H1 (cell line): ENCODE data around the gene ARHGEF16. TPM values are rescaled to one million over a fixed set of nuclear protein-coding genes. Genes with fewer than 3 reads are reported as not detected.

ENCODE experiments used
- CTCF ChIA-PET: fragments of 300-600 bp; sonication (Branson Sonifier 250); formaldehyde crosslinking; loops from one replicate; lab custom pipeline; 2021; ENCODE audit not compliant: partially characterized antibody; lab: Charles Lee
- POLR2A ChIA-PET: fragments of 300-600 bp; sonication (Branson Sonifier 250); formaldehyde crosslinking; loops from one replicate; lab custom pipeline; 2021; ENCODE audit warnings: inconsistent platforms; ENCODE audit not compliant: partially characterized antibody; lab: Charles Lee
- DNase-seq, 2 experiments: peaks; one replicate each; pipeline versions ENCODE4 v3.0.0 to v3.0.0-alpha.2; 2010 to 2022; ENCODE audit warnings: low spot score in 2 of 2, low read depth in 1 of 2, mixed read lengths in 1 of 2
- FAIRE-seq: peaks from 2 replicates; lab custom pipeline; 2011; peaks lifted over from hg19 to GRCh38; lab: Jason Lieb, UNC
- H2AFZ ChIP-seq: 2 replicates; pipeline ENCODE4 v1.8.1; 2012; ENCODE audit warnings: low read length, inconsistent platforms
- H2AK5ac ChIP-seq: 2 replicates; pipeline ENCODE4 v1.6.1; 2013; ENCODE audit warnings: low read depth, low read length
- H2BK120ac ChIP-seq: replicated peaks from 2 replicates; pipeline ENCODE3; 2013; ENCODE audit warnings: low read depth, low read length, inconsistent platforms
- H2BK12ac ChIP-seq: 2 replicates; pipeline ENCODE4 v1.6.1; 2013; ENCODE audit warnings: low read depth, low read length
- H2BK15ac ChIP-seq: 2 replicates; pipeline ENCODE4 v1.6.1; 2013; ENCODE audit warnings: low read length
- H2BK20ac ChIP-seq: 2 replicates; pipeline ENCODE4 v1.6.1; 2013; ENCODE audit warnings: low read length
- H2BK5ac ChIP-seq: 2 replicates; pipeline ENCODE4 v1.6.1; 2013; ENCODE audit warnings: low read depth, low read length
- H3K14ac ChIP-seq: 2 replicates; pipeline ENCODE4 v1.6.1; 2013; ENCODE audit warnings: inconsistent platforms; ENCODE audit not compliant: insufficient read length
- H3K18ac ChIP-seq: 2 replicates; pipeline ENCODE4 v1.6.1; 2013; ENCODE audit warnings: low read length; ENCODE audit errors: extremely low read depth
- H3K23ac ChIP-seq: 2 replicates; pipeline ENCODE4 v1.6.1; 2013; ENCODE audit warnings: inconsistent platforms; ENCODE audit not compliant: insufficient read length
- H3K23me2 ChIP-seq: 2 replicates; pipeline ENCODE4 v1.6.1; 2013; ENCODE audit warnings: low read depth, low read length
- H3K27ac ChIP-seq: 2 replicates; pipeline ENCODE4 v1.6.1; 2011; ENCODE audit warnings: low read depth, low read length, inconsistent platforms
- H3K27me3 ChIP-seq, 4 experiments: replicated peaks in 1 of 4; 1 replicate in 1 of 4; 2 replicates in 3 of 4; pipeline versions ENCODE4 v1.6.1 to v1.8.1; 2011 to 2013; ENCODE audit warnings: low read length in 3 of 4, mild to moderate bottlenecking in 3 of 4, inconsistent platforms in 2 of 4, mixed read lengths in 2 of 4, moderate library complexity in 1 of 4; ENCODE audit not compliant: control insufficient read depth in 3 of 4, insufficient read depth in 3 of 4; ENCODE audit errors: extremely low read depth in 1 of 4
- H3K36me3 ChIP-seq, 4 experiments: 2 replicates each; pipeline versions ENCODE4 v1.6.1 to v1.8.1; 2011 to 2013; ENCODE audit warnings: mild to moderate bottlenecking in 4 of 4, low read length in 3 of 4, moderate library complexity in 2 of 4, control low read depth in 1 of 4, inconsistent platforms in 1 of 4; ENCODE audit not compliant: insufficient read depth in 4 of 4, control insufficient read depth in 2 of 4
- H3K4ac ChIP-seq: replicated peaks from 2 replicates; pipeline ENCODE3; 2013; ENCODE audit warnings: low read length, low read depth, mixed read lengths, inconsistent platforms; ENCODE audit not compliant: insufficient read length
- H3K4me1 ChIP-seq, 4 experiments: replicated peaks in 1 of 4; 1 replicate in 1 of 4; 2 replicates in 3 of 4; pipeline versions ENCODE4 v1.6.1 to v1.8.1; 2011 to 2013; ENCODE audit warnings: low read length in 3 of 4, inconsistent platforms in 2 of 4, mixed read lengths in 1 of 4; ENCODE audit not compliant: insufficient read depth in 4 of 4, control insufficient read depth in 3 of 4
- H3K4me2 ChIP-seq, 2 experiments: 2 replicates each; pipeline versions ENCODE4 v1.6.1 to v1.8.1; 2011 to 2013; ENCODE audit warnings: low read depth in 2 of 2, low read length in 2 of 2, control low read depth in 1 of 2, inconsistent platforms in 1 of 2, mild to moderate bottlenecking in 1 of 2; ENCODE audit not compliant: insufficient read depth in 1 of 2
- H3K4me3 ChIP-seq, 4 experiments: fragments of 200-600, 300-600 bp in 1 of 4; sonication (generic), shearing (Covaris generic), sonication (Bioruptor Twin) in 1 of 4; 2 replicates each; pipeline versions ENCODE4 v1.5.1 to v1.8.1; 2011 to 2016; ENCODE audit warnings: low read length in 4 of 4, low read depth in 3 of 4, control low read depth in 2 of 4, inconsistent platforms in 2 of 4, mild to moderate bottlenecking in 2 of 4, mixed read lengths in 1 of 4, moderate library complexity in 1 of 4; ENCODE audit not compliant: insufficient read depth in 2 of 4; ENCODE audit errors: extremely low read depth in 1 of 4
- H3K56ac ChIP-seq: replicated peaks from 2 replicates; pipeline ENCODE3; 2013; ENCODE audit warnings: low read depth, mild to moderate bottlenecking, mixed read lengths, low read length, inconsistent platforms; ENCODE audit not compliant: insufficient read length
- H3K79me1 ChIP-seq: 2 replicates; pipeline ENCODE4 v1.6.1; 2013; ENCODE audit warnings: low read depth, low read length, control low read depth
- H3K79me2 ChIP-seq, 2 experiments: 2 replicates each; pipeline versions ENCODE4 v1.6.1 to v1.8.1; 2012 to 2013; ENCODE audit warnings: low read length in 2 of 2, mild to moderate bottlenecking in 2 of 2, inconsistent platforms in 1 of 2; ENCODE audit not compliant: insufficient read depth in 2 of 2, control insufficient read depth in 1 of 2
- H3K9ac ChIP-seq, 4 experiments: replicated peaks in 1 of 4; 1 replicate in 1 of 4; 2 replicates in 3 of 4; pipeline versions ENCODE4 v1.6.1 to v1.8.1; 2011 to 2013; ENCODE audit warnings: low read depth in 3 of 4, low read length in 3 of 4, control low read depth in 2 of 4, mild to moderate bottlenecking in 2 of 4, moderate library complexity in 2 of 4, inconsistent platforms in 1 of 4; ENCODE audit errors: extremely low read depth in 1 of 4
- H3K9me3 ChIP-seq, 2 experiments: 2 replicates each; pipeline versions ENCODE4 v1.6.1 to v1.8.1; 2012 to 2013; ENCODE audit warnings: mild to moderate bottlenecking in 2 of 2, moderate library complexity in 2 of 2, control low read depth in 1 of 2, inconsistent platforms in 1 of 2, low read depth in 1 of 2, low read length in 1 of 2, mixed read lengths in 1 of 2; ENCODE audit not compliant: insufficient read depth in 2 of 2
- H4K20me1 ChIP-seq, 2 experiments: replicated peaks in 1 of 2; 2 replicates each; pipeline versions ENCODE3 to v1.8.1; 2011 to 2013; ENCODE audit warnings: inconsistent platforms in 2 of 2, low read length in 2 of 2, mild to moderate bottlenecking in 1 of 2; ENCODE audit not compliant: insufficient read depth in 2 of 2, control insufficient read depth in 1 of 2
- H4K5ac ChIP-seq: 2 replicates; pipeline ENCODE4 v1.6.1; 2013; ENCODE audit warnings: low read length, low read depth, mixed read lengths, inconsistent platforms; ENCODE audit not compliant: insufficient read length
- H4K8ac ChIP-seq: 2 replicates; pipeline ENCODE4 v1.8.0; 2013; ENCODE audit warnings: mild to moderate bottlenecking, moderate library complexity, low read length, inconsistent platforms; ENCODE audit not compliant: insufficient read depth; ENCODE audit errors: extremely low read depth
- H4K91ac ChIP-seq: replicated peaks from 2 replicates; pipeline ENCODE3; 2013; ENCODE audit warnings: low read length, mixed read lengths, inconsistent platforms; ENCODE audit not compliant: insufficient read length
- HDAC6 ChIP-seq: IDR thresholded peaks from one replicate; pipeline ENCODE4 v1.7.1; 2012; ENCODE audit warnings: low read depth, mild to moderate bottlenecking, inconsistent platforms, low read length, moderate library complexity
- JUND ChIP-seq: IDR thresholded peaks from 2 replicates; pipeline ENCODE4 v1.6.1; 2011; ENCODE audit warnings: mild to moderate bottlenecking, improper control_type of control experiment, low read length
- POLR2A ChIP-seq, 2 experiments: IDR thresholded peaks; 1 replicate in 1 of 2; 2 replicates in 1 of 2; pipeline ENCODE4 v1.6.1; 2011; ENCODE audit warnings: low read depth in 2 of 2, low read length in 2 of 2, mild to moderate bottlenecking in 2 of 2; ENCODE audit errors: control extremely low read depth in 1 of 2
- RAD21 ChIP-seq, 2 experiments: IDR thresholded peaks in 1 of 2; conservative IDR thresholded peaks in 1 of 2; 2 replicates each; pipeline ENCODE4 v1.6.1; 2011; ENCODE audit warnings: low read depth in 2 of 2, low read length in 2 of 2, improper control_type of control experiment in 1 of 2, inconsistent platforms in 1 of 2, mild to moderate bottlenecking in 1 of 2, moderate library complexity in 1 of 2
- TEAD4 ChIP-seq: IDR thresholded peaks from 2 replicates; pipeline ENCODE4 v1.6.1; 2012; ENCODE audit warnings: low read depth, low read length, inconsistent platforms, mixed read lengths
- YY1 ChIP-seq: IDR thresholded peaks from 2 replicates; pipeline ENCODE4 v1.6.1; 2011; ENCODE audit warnings: low read depth, mild to moderate bottlenecking, low read length
- WGBS, 2 experiments: shearing (Covaris generic) in 1 of 2; methylation state at CpG; one replicate each; pipeline versions ENCODE4 v1.1.6 to v1.1.7; 2013 to 2015; ENCODE audit warnings: low lambda C conversion rate in 2 of 2, mixed read lengths in 2 of 2, inconsistent platforms in 1 of 2, low coverage in 1 of 2, missing lambda C conversion rate in 1 of 2; ENCODE audit not compliant: insufficient replicate concordance in 2 of 2, insufficient coverage in 1 of 2, insufficient read length in 1 of 2; ENCODE audit errors: extremely low coverage in 1 of 2, missing lambda C conversion rate in 1 of 2; 5-methylcytosine and 5-hydroxymethylcytosine counted together
- polyA plus RNA-seq, 7 experiments: library from polyadenylated mRNA; depleted of rRNA in 3 of 7; stranded (reverse) in 5 of 7; unstranded in 2 of 7; fragments of >200 nt in 5 of 7; fragments of 200-250 nt in 2 of 7; gene quantifications; 1 replicate in 5 of 7; 2 replicates in 1 of 7; 4 replicates in 1 of 7; pipeline versions ENCODE4 v1.2.1 to v1.2.3, GENCODE V29; 2011 to 2013; ENCODE audit warnings: missing spikeins in 2 of 7, mixed read lengths in 2 of 7
- total RNA-seq: library from RNA; stranded (reverse); fragmentation: NEBNext Ultra II Directional; extraction: Animal tissue kit (Norgen Biotek cat#: 25700); gene quantifications from 2 replicates; pipeline ENCODE4 v1.2.1, GENCODE V29; 2021

ARHGEF16 gene
- total and polyA plus RNA-seq, 2 of the 8 experiments (the other 6 are each of a cell fraction or from before 2014, with no cell fraction given), result 18.3 to 20.7 TPM

GRCh38 chr1:3490046-3490745, 35.7 kb downstream of the ARHGEF16 start:
- Histone ChIP-seq H2BK15ac (no peak overlapping the region), H3K27ac (no peak overlapping the region)
- no peak for TF ChIP-seq YY1
- no peak for TF ChIP-seq TEAD4
- no peak for TF ChIP-seq JUND
- TF ChIP-seq HDAC6, result no peak
- TF ChIP-seq RAD21 (IDR thresholded peaks at IDR 0.05 in 1 of 2, conservative IDR thresholded peaks at IDR 0.05 in 1 of 2; ENCODE audit: low read depth in 2 of 2, low read length in 2 of 2), result no peak
- no peak for TF ChIP-seq POLR2A (IDR thresholded peaks at IDR 0.05; ENCODE audit: control extremely low read depth in 1 of 2, low read depth in 2 of 2, low read length in 2 of 2)
- TF ChIP-seq, all 59 proteins: peak for 0
- WGBS, 2 experiments, result 95% methylated on average over 18 of the region's 23 CpGs; no CpG with 5 or more reads in 1 of the 2 experiments
- H3K36me3 ChIP-seq, result no peaks in the 10 kb centered on the region; a peak in 1 of 8 replicates
- H3K14ac ChIP-seq, result no peak overlapping the region
- H2BK20ac ChIP-seq, result no peak overlapping the region
- no peak overlapping the region for H3K18ac ChIP-seq
- no peak overlapping the region for H3K56ac ChIP-seq
- no peak overlapping the region; the same call in none of the 2 replicates for H4K8ac ChIP-seq
- no peak overlapping the region for H2AK5ac ChIP-seq
- H3K23me2 ChIP-seq, result no peaks in the 10 kb centered on the region
- H4K5ac ChIP-seq, result no peak overlapping the region
- H3K9ac ChIP-seq, result no peak overlapping the region
- no peak overlapping the region for H3K4ac ChIP-seq
- no peak overlapping the region for H3K4me3 ChIP-seq
- peaks cover 8 to 17% of the 10 kb centered on the region in 2 experiments; a peak in 2 of 4 replicates for H3K9me3 ChIP-seq
- H2BK12ac ChIP-seq, result no peak overlapping the region
- peaks cover 0 to 4% of the 10 kb centered on the region in 2 experiments for H4K20me1 ChIP-seq
- H2BK5ac ChIP-seq, result no peak overlapping the region
- no peak overlapping the region for H2BK120ac ChIP-seq
- DNase-seq (no peak), FAIRE-seq (no peak)
- H3K27me3 ChIP-seq, result no peaks in the 10 kb centered on the region
- H3K4me1 ChIP-seq, result no peaks in the 10 kb centered on the region; a peak in 1 of 7 replicates
- H3K4me2 ChIP-seq, result no peak overlapping the region
- POLR2A ChIA-PET, result interaction anchor here (1.0 to 1.8 kb wide), 2 partner anchors 9 to 18 kb away, joined by 3 to 7 read pairs; no protein-coding TSS in a partner anchor
- H4K91ac ChIP-seq, result no peak overlapping the region
- no peaks in the 10 kb centered on the region for H3K79me2 ChIP-seq
- CTCF ChIA-PET, result interaction anchor here (0.7 to 2.0 kb wide), 37 partner anchors 8 to 255 kb away, joined by 3 to 18 read pairs (median 6); no protein-coding TSS in a partner anchor
- no peak overlapping the region for H2AFZ ChIP-seq
- H3K23ac ChIP-seq, result no peak overlapping the region
- H3K79me1 ChIP-seq, result no peaks in the 10 kb centered on the region
